ENCODE results near the gene TENT4A.

DNA sequence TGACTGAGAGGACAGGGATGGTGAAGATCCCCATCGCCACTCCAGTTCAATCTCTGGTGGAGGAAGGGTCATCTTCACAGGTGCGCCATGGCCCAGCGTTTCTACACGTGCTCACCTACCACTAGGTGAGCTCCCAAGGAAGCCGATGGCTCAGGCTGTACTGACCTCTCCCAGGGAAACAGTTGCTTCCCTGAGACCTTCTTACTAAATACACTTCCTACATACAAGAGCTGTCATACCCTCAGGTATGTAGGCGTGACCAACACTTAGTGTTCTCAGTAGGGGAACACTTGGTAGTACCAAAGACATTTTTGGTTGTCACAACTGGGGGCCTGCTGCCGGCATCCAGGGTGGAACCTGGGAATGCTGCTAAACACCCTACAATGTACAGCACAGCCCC, 75.2 kb downstream of the TENT4A start:
- TF ChIP-seq EP300 (IDR thresholded peaks at IDR 0.05) = no peak
- TF ChIP-seq, protein P1, sequence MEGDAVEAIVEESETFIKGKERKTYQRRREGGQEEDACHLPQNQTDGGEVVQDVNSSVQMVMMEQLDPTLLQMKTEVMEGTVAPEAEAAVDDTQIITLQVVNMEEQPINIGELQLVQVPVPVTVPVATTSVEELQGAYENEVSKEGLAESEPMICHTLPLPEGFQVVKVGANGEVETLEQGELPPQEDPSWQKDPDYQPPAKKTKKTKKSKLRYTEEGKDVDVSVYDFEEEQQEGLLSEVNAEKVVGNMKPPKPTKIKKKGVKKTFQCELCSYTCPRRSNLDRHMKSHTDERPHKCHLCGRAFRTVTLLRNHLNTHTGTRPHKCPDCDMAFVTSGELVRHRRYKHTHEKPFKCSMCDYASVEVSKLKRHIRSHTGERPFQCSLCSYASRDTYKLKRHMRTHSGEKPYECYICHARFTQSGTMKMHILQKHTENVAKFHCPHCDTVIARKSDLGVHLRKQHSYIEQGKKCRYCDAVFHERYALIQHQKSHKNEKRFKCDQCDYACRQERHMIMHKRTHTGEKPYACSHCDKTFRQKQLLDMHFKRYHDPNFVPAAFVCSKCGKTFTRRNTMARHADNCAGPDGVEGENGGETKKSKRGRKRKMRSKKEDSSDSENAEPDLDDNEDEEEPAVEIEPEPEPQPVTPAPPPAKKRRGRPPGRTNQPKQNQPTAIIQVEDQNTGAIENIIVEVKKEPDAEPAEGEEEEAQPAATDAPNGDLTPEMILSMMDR (IDR thresholded peaks at IDR 0.05) = no peak

Data from upper lobe of left lung (tissue), 4 donors.